NCI-H774 (cell line): ENCODE measurements around the gene LRRC37A2.
"Not testable (repeated sequence)": the region's sequence is repeated elsewhere in the genome, so short reads cannot be mapped to it uniquely, and the experiment has no call there.

Source experiments
- DNase-seq: peaks from one replicate; lab custom pipeline; 2025; lab: John Stamatoyannopoulos, UW

LRRC37A2 gene

GRCh38 chr17:46598344-46598931, 86.2 kb downstream of the LRRC37A2 start:
- DNase-seq = not testable (repeated sequence)

- not testable (repeated sequence) for DNase-seq
These were observed 88.5 kb downstream of the LRRC37A2 start for GRCh38 chr17:46600767-46601166.

GRCh38 chr17:46603125-46603524, 90.9 kb downstream of the LRRC37A2 start:
- DNase-seq = not testable (repeated sequence)
